ENCODE measurements around the gene GTF2I.
A peak's percentile ranks its signal among the peaks of the same experiment; 100 is the strongest.
"Not testable (repeated sequence)": the region's sequence is repeated elsewhere in the genome, so short reads cannot be mapped to it uniquely, and the experiment has no call there.

Gene GTF2I

GRCh38 chr7:74651133-74651504, 6.4 kb upstream of the GTF2I start:
- ATAC-seq; H3K9me3 Mint-ChIP-seq; H3K36me3 Mint-ChIP-seq; DNase-seq (ENCODE audit: low spot score in 2 of 2): not testable (repeated sequence)
- H3K4me1 Mint-ChIP-seq, result peaks cover 35% of the 10 kb centered on the region
- H3K27ac Mint-ChIP-seq, result peak overlapping the region; percentile 95
- H3K4me3 Mint-ChIP-seq, result peak overlapping the region; percentile 87

- H3K4me3 Mint-ChIP-seq, result no peak overlapping the region
- no peak overlapping the region for H3K27ac Mint-ChIP-seq
- peaks cover 22% of the 10 kb centered on the region for H3K36me3 Mint-ChIP-seq
- ATAC-seq (no peak), DNase-seq (ENCODE audit: low spot score in 2 of 2) (no peak)
- H3K4me1 Mint-ChIP-seq, result peaks cover 39% of the 10 kb centered on the region
- H3K9me3 Mint-ChIP-seq, result no peaks in the 10 kb centered on the region
These were observed 3.8 kb upstream of the GTF2I start for GRCh38 chr7:74653686-74654181.

GRCh38 chr7:74654811-74655210, 2.7 kb upstream of the GTF2I start:
- Mint-ChIP-seq H3K36me3 (peaks cover 33% of the 10 kb centered on the region), H3K9me3 (no peaks in the 10 kb centered on the region), H3K4me3 (no peak overlapping the region), H3K4me1 (peaks cover 36% of the 10 kb centered on the region), H3K27ac (no peak overlapping the region)
- no peak for DNase-seq (ENCODE audit: low spot score in 2 of 2)
- ATAC-seq, result no peak

- no peak overlapping the region for H3K27ac Mint-ChIP-seq
- H3K4me3 Mint-ChIP-seq, result peak overlapping the region; percentile 78
- peaks cover 37% of the 10 kb centered on the region for H3K4me1 Mint-ChIP-seq
- H3K9me3 Mint-ChIP-seq, result no peaks in the 10 kb centered on the region
- ATAC-seq (no peak), DNase-seq (ENCODE audit: low spot score in 2 of 2) (no peak)
- peaks cover 38% of the 10 kb centered on the region for H3K36me3 Mint-ChIP-seq
These were observed 2.2 kb upstream of the GTF2I start for GRCh38 chr7:74655324-74655723.

- Mint-ChIP-seq H3K4me3 (peak overlapping the region; percentile 78), H3K36me3 (peaks cover 43% of the 10 kb centered on the region), H3K9me3 (no peaks in the 10 kb centered on the region), H3K4me1 (peaks cover 37% of the 10 kb centered on the region), H3K27ac (peak overlapping the region; percentile 98)
- DNase-seq (ENCODE audit: low spot score in 2 of 2) (no peak), ATAC-seq (no peak)
These were observed 1.6 kb upstream of the GTF2I start for GRCh38 chr7:74655768-74656440.

- H3K27ac Mint-ChIP-seq, result peak overlapping the region; percentile 98
- H3K36me3 Mint-ChIP-seq, result peaks cover 49% of the 10 kb centered on the region
- ATAC-seq (no peak), DNase-seq (ENCODE audit: low spot score in 2 of 2) (peak; percentile 23 to 63)
- peak overlapping the region; percentile 78 for H3K4me3 Mint-ChIP-seq
- peaks cover 40% of the 10 kb centered on the region for H3K4me1 Mint-ChIP-seq
- H3K9me3 Mint-ChIP-seq, result no peaks in the 10 kb centered on the region
These were observed 1.1 kb upstream of the GTF2I start for GRCh38 chr7:74656441-74656836.

- H3K4me3 Mint-ChIP-seq, result peak overlapping the region; percentile 78
- peak overlapping the region; percentile 98 for H3K27ac Mint-ChIP-seq
- DNase-seq (ENCODE audit: low spot score in 2 of 2), result peak; percentile 97 to 98
- no peaks in the 10 kb centered on the region for H3K9me3 Mint-ChIP-seq
- peaks cover 41% of the 10 kb centered on the region for H3K4me1 Mint-ChIP-seq
- peaks cover 54% of the 10 kb centered on the region for H3K36me3 Mint-ChIP-seq
- peak; percentile 90 for ATAC-seq
These were observed 454 bp upstream of the GTF2I start for GRCh38 chr7:74656837-74657691.

GRCh38 chr7:74658178-74659004, 873 bp downstream of the GTF2I start:
- DNase-seq (ENCODE audit: low spot score in 2 of 2) (peak; percentile 92 to 93), ATAC-seq (peak; percentile 81)
- Mint-ChIP-seq H3K36me3 (peaks cover 61% of the 10 kb centered on the region), H3K9me3 (no peaks in the 10 kb centered on the region), H3K4me1 (peaks cover 47% of the 10 kb centered on the region), H3K4me3 (peak overlapping the region; percentile 78), H3K27ac (peak overlapping the region; percentile 91)

- H3K27ac Mint-ChIP-seq, result peak overlapping the region; percentile 91
- peaks cover 76% of the 10 kb centered on the region for H3K36me3 Mint-ChIP-seq
- ATAC-seq; DNase-seq (ENCODE audit: low spot score in 2 of 2); H3K9me3 Mint-ChIP-seq: not testable (repeated sequence)
- peak overlapping the region; percentile 78 for H3K4me3 Mint-ChIP-seq
- H3K4me1 Mint-ChIP-seq, result peaks cover 56% of the 10 kb centered on the region
These were observed 2.7 kb downstream of the GTF2I start for GRCh38 chr7:74660202-74660601.

- H3K9me3 Mint-ChIP-seq; DNase-seq (ENCODE audit: low spot score in 2 of 2); ATAC-seq; H3K27ac Mint-ChIP-seq: not testable (repeated sequence)
- Mint-ChIP-seq H3K4me3 (peak overlapping the region; percentile 78), H3K4me1 (peaks cover 42% of the 10 kb centered on the region), H3K36me3 (peaks cover 84% of the 10 kb centered on the region)
These were observed 4.6 kb downstream of the GTF2I start for GRCh38 chr7:74661836-74662794.

GRCh38 chr7:74665296-74665938, 7.9 kb downstream of the GTF2I start:
- ATAC-seq, result no peak
- Mint-ChIP-seq H3K4me3 (no peak overlapping the region), H3K27ac (no peak overlapping the region)

GRCh38 chr7:74667013-74667412, 9.5 kb downstream of the GTF2I start:
- H3K4me3 Mint-ChIP-seq, ATAC-seq: not testable (repeated sequence)
- peak overlapping the region; percentile 14 for H3K27ac Mint-ChIP-seq

More at GRCh38 chr7:74665296-74665938, 7.9 kb downstream of the GTF2I start:
- no peaks in the 10 kb centered on the region for H3K9me3 Mint-ChIP-seq
- peaks cover 26% of the 10 kb centered on the region for H3K4me1 Mint-ChIP-seq
- peaks cover 80% of the 10 kb centered on the region for H3K36me3 Mint-ChIP-seq
- DNase-seq (ENCODE audit: low spot score in 2 of 2), result no peak

GRCh38 chr7:74667520-74667919, 10.0 kb downstream of the GTF2I start:
- not testable (repeated sequence) for DNase-seq (ENCODE audit: low spot score in 2 of 2); H3K9me3 Mint-ChIP-seq; H3K4me3 Mint-ChIP-seq; H3K27ac Mint-ChIP-seq; ATAC-seq
- Mint-ChIP-seq H3K4me1 (peaks cover 14% of the 10 kb centered on the region), H3K36me3 (peaks cover 74% of the 10 kb centered on the region)

More at GRCh38 chr7:74667013-74667412, 9.5 kb downstream of the GTF2I start:
- not testable (repeated sequence) for H3K9me3 Mint-ChIP-seq; DNase-seq (ENCODE audit: low spot score in 2 of 2)
- H3K36me3 Mint-ChIP-seq, result peaks cover 76% of the 10 kb centered on the region
- H3K4me1 Mint-ChIP-seq, result peaks cover 15% of the 10 kb centered on the region

All from stimulated activated effector memory CD8-positive, alpha-beta T cell treated with anti-CD3 and anti-CD28 coated beads, Interleukin-12 subunit alpha, Interleukin-12 subunit beta, amount 100 ng/mL, for 72 hours (primary cell).